Measurements from ENCODE around the gene CD300E.

DNA sequence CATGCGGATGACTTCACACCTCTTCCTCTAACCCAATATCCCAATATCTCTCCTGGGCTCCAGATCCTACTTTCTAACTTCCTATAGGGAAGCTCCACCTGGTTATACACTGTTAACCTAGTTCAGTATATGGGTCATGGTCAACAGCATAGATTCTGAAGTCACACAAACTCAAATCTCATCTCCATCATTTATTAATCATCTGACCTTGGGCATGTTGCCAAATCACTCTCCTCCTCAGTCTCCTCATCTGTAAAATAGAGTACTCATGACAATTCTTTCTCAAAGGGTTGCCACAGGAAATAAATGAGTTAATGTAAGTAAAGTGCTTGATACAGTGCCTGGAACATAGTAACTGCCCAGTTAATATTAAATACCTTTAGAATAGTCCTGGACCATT is 593 bp upstream of the CD300E start:
- TF ChIP-seq, protein P1, sequence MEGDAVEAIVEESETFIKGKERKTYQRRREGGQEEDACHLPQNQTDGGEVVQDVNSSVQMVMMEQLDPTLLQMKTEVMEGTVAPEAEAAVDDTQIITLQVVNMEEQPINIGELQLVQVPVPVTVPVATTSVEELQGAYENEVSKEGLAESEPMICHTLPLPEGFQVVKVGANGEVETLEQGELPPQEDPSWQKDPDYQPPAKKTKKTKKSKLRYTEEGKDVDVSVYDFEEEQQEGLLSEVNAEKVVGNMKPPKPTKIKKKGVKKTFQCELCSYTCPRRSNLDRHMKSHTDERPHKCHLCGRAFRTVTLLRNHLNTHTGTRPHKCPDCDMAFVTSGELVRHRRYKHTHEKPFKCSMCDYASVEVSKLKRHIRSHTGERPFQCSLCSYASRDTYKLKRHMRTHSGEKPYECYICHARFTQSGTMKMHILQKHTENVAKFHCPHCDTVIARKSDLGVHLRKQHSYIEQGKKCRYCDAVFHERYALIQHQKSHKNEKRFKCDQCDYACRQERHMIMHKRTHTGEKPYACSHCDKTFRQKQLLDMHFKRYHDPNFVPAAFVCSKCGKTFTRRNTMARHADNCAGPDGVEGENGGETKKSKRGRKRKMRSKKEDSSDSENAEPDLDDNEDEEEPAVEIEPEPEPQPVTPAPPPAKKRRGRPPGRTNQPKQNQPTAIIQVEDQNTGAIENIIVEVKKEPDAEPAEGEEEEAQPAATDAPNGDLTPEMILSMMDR (IDR thresholded peaks at IDR 0.05; ENCODE audit: insufficient read depth, low read length) = no peak
- TF ChIP-seq, protein P2, sequence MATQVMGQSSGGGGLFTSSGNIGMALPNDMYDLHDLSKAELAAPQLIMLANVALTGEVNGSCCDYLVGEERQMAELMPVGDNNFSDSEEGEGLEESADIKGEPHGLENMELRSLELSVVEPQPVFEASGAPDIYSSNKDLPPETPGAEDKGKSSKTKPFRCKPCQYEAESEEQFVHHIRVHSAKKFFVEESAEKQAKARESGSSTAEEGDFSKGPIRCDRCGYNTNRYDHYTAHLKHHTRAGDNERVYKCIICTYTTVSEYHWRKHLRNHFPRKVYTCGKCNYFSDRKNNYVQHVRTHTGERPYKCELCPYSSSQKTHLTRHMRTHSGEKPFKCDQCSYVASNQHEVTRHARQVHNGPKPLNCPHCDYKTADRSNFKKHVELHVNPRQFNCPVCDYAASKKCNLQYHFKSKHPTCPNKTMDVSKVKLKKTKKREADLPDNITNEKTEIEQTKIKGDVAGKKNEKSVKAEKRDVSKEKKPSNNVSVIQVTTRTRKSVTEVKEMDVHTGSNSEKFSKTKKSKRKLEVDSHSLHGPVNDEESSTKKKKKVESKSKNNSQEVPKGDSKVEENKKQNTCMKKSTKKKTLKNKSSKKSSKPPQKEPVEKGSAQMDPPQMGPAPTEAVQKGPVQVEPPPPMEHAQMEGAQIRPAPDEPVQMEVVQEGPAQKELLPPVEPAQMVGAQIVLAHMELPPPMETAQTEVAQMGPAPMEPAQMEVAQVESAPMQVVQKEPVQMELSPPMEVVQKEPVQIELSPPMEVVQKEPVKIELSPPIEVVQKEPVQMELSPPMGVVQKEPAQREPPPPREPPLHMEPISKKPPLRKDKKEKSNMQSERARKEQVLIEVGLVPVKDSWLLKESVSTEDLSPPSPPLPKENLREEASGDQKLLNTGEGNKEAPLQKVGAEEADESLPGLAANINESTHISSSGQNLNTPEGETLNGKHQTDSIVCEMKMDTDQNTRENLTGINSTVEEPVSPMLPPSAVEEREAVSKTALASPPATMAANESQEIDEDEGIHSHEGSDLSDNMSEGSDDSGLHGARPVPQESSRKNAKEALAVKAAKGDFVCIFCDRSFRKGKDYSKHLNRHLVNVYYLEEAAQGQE (IDR thresholded peaks at IDR 0.05; ENCODE audit: insufficient replicate concordance, low read depth) = no peak
- TF ChIP-seq SPI1 (IDR thresholded peaks at IDR 0.05; ENCODE audit: borderline replicate concordance, low read depth) = no peak
- no peak for TF ChIP-seq POLR2AphosphoS5 (IDR thresholded peaks at IDR 0.05; ENCODE audit: low read depth)
- TF ChIP-seq GABPA (IDR thresholded peaks at IDR 0.05; ENCODE audit: low read depth) = no peak

Data from HL-60 (cell line).